ENCODE measurements around the gene LRMDA.

Gene LRMDA

DNA sequence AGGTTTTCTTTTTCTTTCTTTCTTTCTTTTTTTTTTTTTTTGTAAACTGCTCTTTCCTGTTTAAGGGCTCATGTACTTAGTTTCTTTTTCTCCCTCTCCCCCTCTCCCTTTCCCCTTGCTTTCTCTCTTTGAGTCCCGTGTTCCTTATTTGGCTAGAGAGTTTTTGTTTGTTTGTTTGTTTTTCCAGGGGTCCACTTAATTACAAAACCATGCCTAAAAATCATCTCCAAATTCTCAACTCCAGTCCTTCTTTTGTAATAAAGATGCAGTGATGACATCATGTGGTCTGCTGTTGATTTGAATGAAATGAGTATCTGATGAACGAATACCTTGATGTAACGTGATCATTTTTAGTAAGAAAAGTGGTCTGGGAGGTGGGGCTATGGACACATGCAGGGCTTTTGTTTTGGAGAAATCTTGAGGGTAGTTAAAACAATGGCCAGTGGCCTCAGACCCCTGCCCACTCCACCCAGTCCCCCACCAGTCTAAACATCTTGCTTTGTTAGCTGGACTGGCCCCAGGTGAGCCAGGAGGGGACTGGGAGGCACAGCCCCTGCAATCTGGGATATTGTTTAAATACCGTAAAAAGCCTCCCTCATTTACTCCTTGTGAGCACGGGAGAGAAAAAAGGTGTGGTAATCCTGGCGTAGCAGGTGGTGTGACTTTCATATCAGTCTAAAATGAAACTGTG lies 165.7 kb downstream of the LRMDA start:
- Histone ChIP-seq H2BK12ac (ENCODE audit: low read length in 2 of 2) (no peak overlapping the region), H3K4me3 (ENCODE audit: insufficient read depth in 1 of 2, low read depth in 1 of 2, low read length in 2 of 2) (no peak overlapping the region), H3K27me3 (ENCODE audit: control insufficient read depth in 1 of 2, insufficient read depth in 1 of 2, low read length in 2 of 2) (peaks cover 0 to 20% of the 10 kb centered on the region in 2 experiments), H3K36me3 (ENCODE audit: control insufficient read depth in 1 of 2, insufficient read depth in 2 of 2, low read depth in 1 of 2, low read length in 2 of 2) (no peaks in the 10 kb centered on the region), H3K4ac (ENCODE audit: low read depth in 1 of 2, low read length in 2 of 2) (no peak overlapping the region), H3K9ac (ENCODE audit: low read length) (no peak overlapping the region), H2AFZ (ENCODE audit: low read depth, low read length) (no peak overlapping the region), H3K23ac (ENCODE audit: low read length in 2 of 2) (no peak overlapping the region), H3K18ac (ENCODE audit: low read depth in 1 of 2, low read length in 2 of 2) (no peak overlapping the region), H2BK5ac (ENCODE audit: low read depth, low read length, poor library complexity, severe bottlenecking) (no peak overlapping the region), H3K79me1 (replicated peaks; ENCODE audit: low read length, poor library complexity, severe bottlenecking) (no peaks in the 10 kb centered on the region), H4K91ac (ENCODE audit: low read length) (no peak overlapping the region), H3K4me2 (ENCODE audit: low read length, poor library complexity, severe bottlenecking) (no peak overlapping the region), H2BK15ac (ENCODE audit: low read depth, poor library complexity, severe bottlenecking) (no peak overlapping the region), H3K9me3 (ENCODE audit: control insufficient read depth, low read length) (no peaks in the 10 kb centered on the region), H3K4me1 (ENCODE audit: control insufficient read depth, insufficient read depth, low read depth, low read length) (no peaks in the 10 kb centered on the region), H4K8ac (ENCODE audit: low read length) (no peak overlapping the region), H3K14ac (ENCODE audit: low read length in 2 of 2) (no peak overlapping the region), H2BK120ac (ENCODE audit: low read depth, low read length) (no peak overlapping the region), H3K27ac (ENCODE audit: low read length, poor library complexity, severe bottlenecking) (no peak overlapping the region), H2AK5ac (ENCODE audit: low read length, severe bottlenecking) (no peak overlapping the region)
- DNase-seq: no peak
- 70% methylated on average over 2 of the region's 6 CpGs for WGBS

DNA sequence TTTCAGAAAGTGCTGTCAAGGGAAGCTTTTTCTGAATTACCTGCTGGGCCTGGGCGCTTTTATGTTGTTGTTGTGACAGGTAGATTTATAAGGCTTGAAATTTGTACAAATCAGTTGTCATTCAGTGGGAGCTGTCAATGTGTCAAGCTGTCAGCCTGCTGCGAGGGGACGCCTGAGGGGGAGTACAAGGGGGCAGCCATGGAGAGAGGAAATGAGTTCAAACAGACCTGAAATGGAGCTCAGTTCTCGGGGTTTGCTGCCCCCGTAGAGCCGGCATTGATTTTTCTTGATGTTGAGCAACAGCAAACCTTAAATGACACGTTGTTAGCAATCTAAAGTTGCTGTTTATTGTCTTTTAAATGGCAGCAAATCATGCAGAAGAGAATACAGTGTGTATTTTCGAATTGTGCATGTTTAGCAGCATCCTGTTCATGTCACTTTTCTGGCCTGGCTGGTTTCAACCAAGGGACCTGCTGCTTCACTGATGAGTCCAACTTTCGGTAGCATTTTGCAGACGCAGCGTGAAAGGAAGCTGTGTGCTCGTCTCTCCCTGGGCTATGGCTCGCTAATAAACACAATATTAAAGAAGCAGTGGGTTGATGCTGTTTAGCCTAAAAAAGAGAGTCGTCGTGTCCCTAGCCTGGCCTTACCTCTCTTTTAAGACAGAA lies 166.5 kb downstream of the LRMDA start:
- Histone ChIP-seq H3K18ac (ENCODE audit: low read depth in 1 of 2, low read length in 2 of 2) (no peak overlapping the region), H3K4ac (ENCODE audit: low read depth in 1 of 2, low read length in 2 of 2) (no peak overlapping the region), H2BK15ac (ENCODE audit: low read depth, poor library complexity, severe bottlenecking) (no peak overlapping the region), H2BK12ac (ENCODE audit: low read length in 2 of 2) (no peak overlapping the region), H3K23ac (ENCODE audit: low read length in 2 of 2) (no peak overlapping the region), H2AK5ac (ENCODE audit: low read length, severe bottlenecking) (no peak overlapping the region), H3K27ac (ENCODE audit: low read length, poor library complexity, severe bottlenecking) (no peak overlapping the region), H3K9ac (ENCODE audit: low read length) (no peak overlapping the region), H3K4me1 (ENCODE audit: control insufficient read depth, insufficient read depth, low read depth, low read length) (no peaks in the 10 kb centered on the region), H2AFZ (ENCODE audit: low read depth, low read length) (no peak overlapping the region), H3K79me1 (replicated peaks; ENCODE audit: low read length, poor library complexity, severe bottlenecking) (no peaks in the 10 kb centered on the region), H3K4me2 (ENCODE audit: low read length, poor library complexity, severe bottlenecking) (no peak overlapping the region), H3K9me3 (ENCODE audit: control insufficient read depth, low read length) (no peaks in the 10 kb centered on the region), H3K36me3 (ENCODE audit: control insufficient read depth in 1 of 2, insufficient read depth in 2 of 2, low read depth in 1 of 2, low read length in 2 of 2) (no peaks in the 10 kb centered on the region), H2BK5ac (ENCODE audit: low read depth, low read length, poor library complexity, severe bottlenecking) (no peak overlapping the region), H4K91ac (ENCODE audit: low read length) (no peak overlapping the region), H4K8ac (ENCODE audit: low read length) (no peak overlapping the region), H3K4me3 (ENCODE audit: insufficient read depth in 1 of 2, low read depth in 1 of 2, low read length in 2 of 2) (no peak overlapping the region), H3K27me3 (ENCODE audit: control insufficient read depth in 1 of 2, insufficient read depth in 1 of 2, low read length in 2 of 2) (peaks cover 0 to 20% of the 10 kb centered on the region in 2 experiments), H3K14ac (ENCODE audit: low read length in 2 of 2) (no peak overlapping the region), H2BK120ac (ENCODE audit: low read depth, low read length) (no peak overlapping the region)
- WGBS: 63% methylated on average over 15 of the region's 15 CpGs
- DNase-seq: no peak

DNA sequence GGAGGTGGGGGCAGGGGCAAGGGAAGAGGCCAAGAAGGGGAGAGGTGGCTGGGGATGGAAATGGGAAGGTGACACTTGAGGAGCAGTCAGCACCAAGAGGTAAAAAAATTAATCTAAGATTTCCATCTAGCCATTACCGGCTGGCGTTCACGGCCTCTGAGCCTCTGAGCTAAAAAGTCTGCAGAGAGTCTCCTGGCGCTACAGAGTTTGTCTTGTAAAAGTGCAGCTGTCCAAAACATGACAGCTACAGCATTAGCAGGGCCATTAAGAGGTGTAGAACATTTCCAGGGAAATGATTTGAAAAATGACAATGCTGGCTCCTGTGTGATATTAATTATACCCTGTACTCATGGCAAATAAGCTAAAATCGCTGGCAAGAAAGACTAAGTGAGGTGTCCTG lies 167.6 kb downstream of the LRMDA start:
- Histone ChIP-seq H2BK120ac (ENCODE audit: low read depth, low read length) (no peak overlapping the region), H3K14ac (ENCODE audit: low read length in 2 of 2) (no peak overlapping the region), H3K18ac (ENCODE audit: low read depth in 1 of 2, low read length in 2 of 2) (no peak overlapping the region), H3K36me3 (ENCODE audit: control insufficient read depth in 1 of 2, insufficient read depth in 2 of 2, low read depth in 1 of 2, low read length in 2 of 2) (no peaks in the 10 kb centered on the region), H3K4me1 (ENCODE audit: control insufficient read depth, insufficient read depth, low read depth, low read length) (no peaks in the 10 kb centered on the region), H2AK5ac (ENCODE audit: low read length, severe bottlenecking) (no peak overlapping the region), H2AFZ (ENCODE audit: low read depth, low read length) (no peak overlapping the region), H3K4me3 (ENCODE audit: insufficient read depth in 1 of 2, low read depth in 1 of 2, low read length in 2 of 2) (no peak overlapping the region), H3K4me2 (ENCODE audit: low read length, poor library complexity, severe bottlenecking) (no peak overlapping the region), H3K79me1 (replicated peaks; ENCODE audit: low read length, poor library complexity, severe bottlenecking) (no peaks in the 10 kb centered on the region), H3K9me3 (ENCODE audit: control insufficient read depth, low read length) (no peaks in the 10 kb centered on the region), H4K8ac (ENCODE audit: low read length) (no peak overlapping the region), H4K91ac (ENCODE audit: low read length) (no peak overlapping the region), H3K27me3 (ENCODE audit: control insufficient read depth in 1 of 2, insufficient read depth in 1 of 2, low read length in 2 of 2) (peaks cover 0 to 15% of the 10 kb centered on the region in 2 experiments), H2BK5ac (ENCODE audit: low read depth, low read length, poor library complexity, severe bottlenecking) (no peak overlapping the region), H3K4ac (ENCODE audit: low read depth in 1 of 2, low read length in 2 of 2) (no peak overlapping the region), H2BK12ac (ENCODE audit: low read length in 2 of 2) (no peak overlapping the region), H3K27ac (ENCODE audit: low read length, poor library complexity, severe bottlenecking) (no peak overlapping the region), H3K9ac (ENCODE audit: low read length) (no peak overlapping the region), H3K23ac (ENCODE audit: low read length in 2 of 2) (no peak overlapping the region), H2BK15ac (ENCODE audit: low read depth, poor library complexity, severe bottlenecking) (no peak overlapping the region)
- 95% methylated on average over 5 of the region's 5 CpGs for WGBS
- DNase-seq: no peak

DNA sequence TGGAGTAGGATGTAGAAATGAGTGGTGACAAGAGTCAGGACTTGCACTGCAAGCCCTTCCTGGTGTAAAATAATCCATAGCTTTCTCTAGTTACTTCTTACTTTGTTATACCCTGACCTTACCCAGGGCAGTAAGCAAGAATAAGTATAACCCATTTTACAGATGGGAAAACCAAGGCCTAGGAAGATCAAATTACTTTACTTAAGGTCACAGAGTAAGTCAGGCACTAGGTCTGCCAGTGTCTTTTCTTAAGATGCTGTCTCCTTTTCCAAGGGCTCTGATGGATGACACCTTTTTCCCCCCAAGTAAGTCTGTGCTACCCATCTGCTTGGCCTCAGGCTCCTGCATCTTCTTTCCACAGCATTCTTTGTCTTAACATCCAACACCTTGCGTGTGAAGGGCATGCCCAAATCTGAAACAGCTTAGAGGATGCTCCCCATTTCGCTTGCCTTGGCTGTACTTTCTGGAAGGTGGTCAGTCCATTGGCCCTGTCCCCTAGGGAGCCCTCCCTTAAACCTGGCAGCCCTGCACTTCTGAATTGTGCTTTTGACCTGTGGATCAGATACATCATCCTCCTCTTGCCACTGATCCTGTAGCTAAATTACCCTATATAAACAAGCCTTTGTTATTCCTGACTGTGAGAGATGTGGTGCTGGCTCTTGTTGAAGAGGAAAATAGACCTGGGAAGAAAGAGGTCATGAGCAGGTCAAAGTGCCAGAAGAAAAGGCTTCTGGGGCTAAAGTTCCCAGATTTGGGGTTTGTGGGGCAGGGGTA lies 168.6 kb downstream of the LRMDA start:
- Histone ChIP-seq H2BK120ac (ENCODE audit: low read depth, low read length) (no peak overlapping the region), H4K8ac (ENCODE audit: low read length) (no peak overlapping the region), H3K9ac (ENCODE audit: low read length) (no peak overlapping the region), H2AK5ac (ENCODE audit: low read length, severe bottlenecking) (no peak overlapping the region), H3K4ac (ENCODE audit: low read depth in 1 of 2, low read length in 2 of 2) (no peak overlapping the region), H3K27ac (ENCODE audit: low read length, poor library complexity, severe bottlenecking) (no peak overlapping the region), H2BK15ac (ENCODE audit: low read depth, poor library complexity, severe bottlenecking) (no peak overlapping the region), H4K91ac (ENCODE audit: low read length) (no peak overlapping the region), H2BK5ac (ENCODE audit: low read depth, low read length, poor library complexity, severe bottlenecking) (no peak overlapping the region), H3K79me1 (replicated peaks; ENCODE audit: low read length, poor library complexity, severe bottlenecking) (no peaks in the 10 kb centered on the region), H3K36me3 (ENCODE audit: control insufficient read depth in 1 of 2, insufficient read depth in 2 of 2, low read depth in 1 of 2, low read length in 2 of 2) (no peaks in the 10 kb centered on the region), H3K18ac (ENCODE audit: low read depth in 1 of 2, low read length in 2 of 2) (no peak overlapping the region), H3K9me3 (ENCODE audit: control insufficient read depth, low read length) (no peaks in the 10 kb centered on the region), H3K23ac (ENCODE audit: low read length in 2 of 2) (no peak overlapping the region), H2BK12ac (ENCODE audit: low read length in 2 of 2) (no peak overlapping the region), H2AFZ (ENCODE audit: low read depth, low read length) (no peak overlapping the region), H3K4me3 (ENCODE audit: insufficient read depth in 1 of 2, low read depth in 1 of 2, low read length in 2 of 2) (no peak overlapping the region), H3K27me3 (ENCODE audit: control insufficient read depth in 1 of 2, insufficient read depth in 1 of 2, low read length in 2 of 2) (peaks cover 0 to 14% of the 10 kb centered on the region in 2 experiments), H3K14ac (ENCODE audit: low read length in 2 of 2) (no peak overlapping the region), H3K4me2 (ENCODE audit: low read length, poor library complexity, severe bottlenecking) (no peak overlapping the region), H3K4me1 (ENCODE audit: control insufficient read depth, insufficient read depth, low read depth, low read length) (no peaks in the 10 kb centered on the region)
- DNase-seq: no peak
- 73% methylated on average over 2 of the region's 2 CpGs for WGBS

All from mesenchymal stem cell (in vitro differentiated cells and primary cell).